ENCODE results near the gene TNNI3. TPM values are rescaled to one million over a fixed set of nuclear protein-coding genes. Genes with fewer than 3 reads are reported as not detected.
"Not testable (repeated sequence)": the region's sequence is repeated elsewhere in the genome, so short reads cannot be mapped to it uniquely, and the experiment has no call there.

Gene TNNI3
- total RNA-seq, 6 donors from 2014 or later = 1.0 to 14.6 (median 5.9) TPM

GRCh38 chr19:55173186-55173713, 15.7 kb upstream of the TNNI3 start:
- peaks cover 5 to 12% (median 8%) of the 10 kb centered on the region in 4 donors for H3K4me1 ChIP-seq
- peaks cover 2 to 68% (median 41%) of the 10 kb centered on the region in 4 donors for H3K27me3 ChIP-seq
- no peaks in the 10 kb centered on the region for H3K36me3 ChIP-seq
- TF ChIP-seq POLR2A (IDR thresholded peaks at IDR 0.05) (no peak), POLR2AphosphoS5 (IDR thresholded peaks at IDR 0.05) (no peak), EP300 (IDR thresholded peaks at IDR 0.05) (no peak)
- TF ChIP-seq, protein P1, sequence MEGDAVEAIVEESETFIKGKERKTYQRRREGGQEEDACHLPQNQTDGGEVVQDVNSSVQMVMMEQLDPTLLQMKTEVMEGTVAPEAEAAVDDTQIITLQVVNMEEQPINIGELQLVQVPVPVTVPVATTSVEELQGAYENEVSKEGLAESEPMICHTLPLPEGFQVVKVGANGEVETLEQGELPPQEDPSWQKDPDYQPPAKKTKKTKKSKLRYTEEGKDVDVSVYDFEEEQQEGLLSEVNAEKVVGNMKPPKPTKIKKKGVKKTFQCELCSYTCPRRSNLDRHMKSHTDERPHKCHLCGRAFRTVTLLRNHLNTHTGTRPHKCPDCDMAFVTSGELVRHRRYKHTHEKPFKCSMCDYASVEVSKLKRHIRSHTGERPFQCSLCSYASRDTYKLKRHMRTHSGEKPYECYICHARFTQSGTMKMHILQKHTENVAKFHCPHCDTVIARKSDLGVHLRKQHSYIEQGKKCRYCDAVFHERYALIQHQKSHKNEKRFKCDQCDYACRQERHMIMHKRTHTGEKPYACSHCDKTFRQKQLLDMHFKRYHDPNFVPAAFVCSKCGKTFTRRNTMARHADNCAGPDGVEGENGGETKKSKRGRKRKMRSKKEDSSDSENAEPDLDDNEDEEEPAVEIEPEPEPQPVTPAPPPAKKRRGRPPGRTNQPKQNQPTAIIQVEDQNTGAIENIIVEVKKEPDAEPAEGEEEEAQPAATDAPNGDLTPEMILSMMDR (IDR thresholded peaks at IDR 0.05) = no peak
- peak overlapping the region in 3 of 4 donors; percentile 25 to 39 (median 37) for H3K4me3 ChIP-seq
- no peak overlapping the region for H3K27ac ChIP-seq
- DNase-seq (peak in 1 of 2 donors; percentile 82), ATAC-seq (ENCODE audit: low FRiP score in 2 of 2) (peak in 1 of 2 donors; percentile 20)
- WGBS, 2 donors = 3 to 8% methylated on average over 16 to 31 of the region's 32 CpGs
- no peaks in the 10 kb centered on the region for H3K9me3 ChIP-seq

- Histone ChIP-seq H3K27ac (no peak overlapping the region), H3K4me3 (no peak overlapping the region), H3K4me1 (peaks cover 5 to 12% (median 8%) of the 10 kb centered on the region in 4 donors), H3K27me3 (peaks cover 2 to 66% (median 40%) of the 10 kb centered on the region in 4 donors), H3K36me3 (no peaks in the 10 kb centered on the region), H3K9me3 (no peaks in the 10 kb centered on the region)
- DNase-seq = no peak
- peak in 1 of 2 donors; percentile 18 for ATAC-seq (ENCODE audit: low FRiP score in 2 of 2)
- 9 to 17% methylated on average over 11 to 12 of the region's 12 CpGs for WGBS, 2 donors
- no peak for TF ChIP-seq POLR2A (IDR thresholded peaks at IDR 0.05)
- TF ChIP-seq, protein P1 (IDR thresholded peaks at IDR 0.05) = no peak
- TF ChIP-seq POLR2AphosphoS5 (IDR thresholded peaks at IDR 0.05) = no peak
- TF ChIP-seq EP300 (IDR thresholded peaks at IDR 0.05) = no peak
These were observed 15.2 kb upstream of the TNNI3 start for GRCh38 chr19:55172741-55173140.

DNA sequence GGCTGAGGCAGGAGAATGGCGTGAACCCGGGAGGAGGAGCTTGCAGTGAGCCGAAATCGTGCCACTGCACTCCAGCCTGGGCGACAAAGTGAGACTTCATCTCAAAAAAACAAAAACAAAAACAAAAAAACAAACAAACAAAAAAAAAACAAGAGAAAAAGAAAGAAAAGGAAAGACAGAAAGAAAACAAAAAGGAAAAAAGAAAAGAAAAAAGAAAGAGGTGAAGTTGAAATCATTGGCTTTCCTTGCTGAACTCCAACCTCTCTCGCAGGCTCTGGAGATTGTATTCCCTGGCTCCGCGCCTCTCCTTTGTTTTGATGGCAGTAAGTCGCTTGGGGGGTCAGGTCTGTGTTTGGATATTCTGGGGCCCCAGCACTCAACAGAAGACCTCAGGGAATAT, 14.8 kb upstream of the TNNI3 start:
- not testable (repeated sequence) for H3K4me3 ChIP-seq; DNase-seq; ATAC-seq (ENCODE audit: low FRiP score in 2 of 2); H3K9me3 ChIP-seq; H3K36me3 ChIP-seq; H3K27ac ChIP-seq
- peaks cover 5 to 14% (median 10%) of the 10 kb centered on the region in 4 donors for H3K4me1 ChIP-seq
- peaks cover 2 to 68% (median 40%) of the 10 kb centered on the region in 4 donors for H3K27me3 ChIP-seq
- WGBS, 2 donors = 58 to 69% methylated on average over 9 of the region's 9 CpGs

GRCh38 chr19:55171440-55171839, 13.9 kb upstream of the TNNI3 start:
- DNase-seq = no peak
- no peak overlapping the region for H3K27ac ChIP-seq
- H3K36me3 ChIP-seq = no peaks in the 10 kb centered on the region
- TF ChIP-seq EP300 (IDR thresholded peaks at IDR 0.05) (no peak), POLR2A (IDR thresholded peaks at IDR 0.05) (no peak), POLR2AphosphoS5 (IDR thresholded peaks at IDR 0.05) (no peak)
- TF ChIP-seq, protein P1 (IDR thresholded peaks at IDR 0.05) = no peak
- H3K9me3 ChIP-seq = no peaks in the 10 kb centered on the region
- 82 to 87% methylated on average over 5 of the region's 5 CpGs for WGBS, 2 donors
- peaks cover 2 to 59% (median 36%) of the 10 kb centered on the region in 4 donors for H3K27me3 ChIP-seq
- ATAC-seq (ENCODE audit: low FRiP score in 2 of 2) = no peak
- H3K4me3 ChIP-seq = no peak overlapping the region
- H3K4me1 ChIP-seq = peaks cover 5 to 23% (median 17%) of the 10 kb centered on the region in 4 donors

DNA sequence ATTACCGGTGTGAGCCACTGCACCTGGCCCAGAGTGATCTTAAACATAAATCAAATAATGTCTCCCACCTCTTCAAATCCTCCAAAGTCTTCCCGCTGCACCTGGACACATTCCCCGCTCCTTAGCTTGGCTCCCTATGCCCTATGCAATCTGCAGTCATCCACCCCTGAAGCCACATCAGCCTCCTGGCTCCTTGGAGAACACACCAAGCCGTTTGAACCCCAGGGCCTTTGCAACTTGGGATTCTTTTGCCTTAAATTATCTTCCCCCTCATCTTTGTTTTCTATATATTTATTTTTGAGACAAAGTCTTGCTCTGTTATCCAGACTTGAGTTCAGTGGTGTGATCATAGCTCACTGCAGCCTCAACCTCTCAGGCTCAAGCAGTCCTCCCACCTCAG, 11.6 kb upstream of the TNNI3 start:
- TF ChIP-seq POLR2A (IDR thresholded peaks at IDR 0.05) (no peak), POLR2AphosphoS5 (IDR thresholded peaks at IDR 0.05) (no peak), EP300 (IDR thresholded peaks at IDR 0.05) (no peak)
- TF ChIP-seq, protein P1 (IDR thresholded peaks at IDR 0.05) = no peak
- 63 to 66% methylated on average over 4 of the region's 4 CpGs for WGBS, 2 donors
- peaks cover 2 to 53% (median 20%) of the 10 kb centered on the region in 4 donors for H3K27me3 ChIP-seq
- H3K4me3 ChIP-seq = no peak overlapping the region
- peaks cover 9 to 30% (median 18%) of the 10 kb centered on the region in 4 donors for H3K4me1 ChIP-seq
- no peaks in the 10 kb centered on the region for H3K36me3 ChIP-seq
- no peaks in the 10 kb centered on the region for H3K9me3 ChIP-seq
- H3K27ac ChIP-seq = no peak overlapping the region
- no peak for ATAC-seq (ENCODE audit: low FRiP score in 2 of 2)
- no peak for DNase-seq
